Stimulated activated effector memory CD8-positive, alpha-beta T cell treated with anti-CD3 and anti-CD28 coated beads, Interleukin-12 subunit alpha, Interleukin-12 subunit beta, amount 100 ng/mL, for 72 hours (primary cell): ENCODE data around the gene ZSWIM4.
"Not testable (repeated sequence)": the region's sequence is repeated elsewhere in the genome, so short reads cannot be mapped to it uniquely, and the experiment has no call there.

Source experiments
- ATAC-seq: fragments of 150-1000 bp; cut with Tn5 transposase; 2 replicates; pipeline ENCODE4 v1.10.0; 2021
- DNase-seq, 2 donors: peaks; one replicate each; pipeline ENCODE4 v3.0.0; 2021 to 2022; ENCODE audit warnings: low spot score in 2 of 2
- H3K27ac Mint-ChIP-seq: one replicate; pipeline ENCODE4 v1.8.0; 2022; ENCODE audit warnings: mild to moderate bottlenecking, mixed read lengths
- H3K36me3 Mint-ChIP-seq: one replicate; pipeline ENCODE4 v1.8.0; 2022; ENCODE audit warnings: mild to moderate bottlenecking, mixed read lengths
- H3K4me1 Mint-ChIP-seq: one replicate; pipeline ENCODE4 v1.8.0; 2022; ENCODE audit warnings: mixed read lengths
- H3K4me3 Mint-ChIP-seq: one replicate; pipeline ENCODE4 v1.8.0; 2022; ENCODE audit warnings: mild to moderate bottlenecking, mixed read lengths
- H3K9me3 Mint-ChIP-seq: one replicate; pipeline ENCODE4 v1.8.0; 2022; ENCODE audit warnings: mixed read lengths

Gene ZSWIM4

DNA sequence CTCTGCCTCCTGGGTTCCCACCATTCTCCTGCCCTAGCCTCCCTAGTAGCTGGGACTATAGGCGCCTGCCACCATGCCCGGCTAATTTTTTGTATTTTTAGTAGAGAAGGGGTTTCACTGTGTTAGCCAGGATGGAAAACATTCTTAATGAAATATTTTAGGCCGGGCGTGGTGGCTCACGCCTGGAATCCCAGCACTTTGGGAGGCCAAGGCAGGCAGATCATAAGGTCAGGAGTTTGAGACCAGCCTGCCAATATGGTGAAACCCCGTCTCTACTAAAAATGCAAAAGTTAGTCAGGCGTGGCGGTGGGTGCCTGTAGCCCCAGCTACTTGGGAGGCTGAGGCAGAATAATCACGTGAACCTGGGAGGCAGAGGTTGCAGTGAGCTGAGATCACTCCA, 1.9 kb upstream of the ZSWIM4 start:
- Mint-ChIP-seq H3K4me3 (peak overlapping the region; percentile 99), H3K4me1 (peaks cover 41% of the 10 kb centered on the region), H3K36me3 (peaks cover 11% of the 10 kb centered on the region)
- ATAC-seq, H3K9me3 Mint-ChIP-seq, H3K27ac Mint-ChIP-seq, DNase-seq: not testable (repeated sequence)

DNA sequence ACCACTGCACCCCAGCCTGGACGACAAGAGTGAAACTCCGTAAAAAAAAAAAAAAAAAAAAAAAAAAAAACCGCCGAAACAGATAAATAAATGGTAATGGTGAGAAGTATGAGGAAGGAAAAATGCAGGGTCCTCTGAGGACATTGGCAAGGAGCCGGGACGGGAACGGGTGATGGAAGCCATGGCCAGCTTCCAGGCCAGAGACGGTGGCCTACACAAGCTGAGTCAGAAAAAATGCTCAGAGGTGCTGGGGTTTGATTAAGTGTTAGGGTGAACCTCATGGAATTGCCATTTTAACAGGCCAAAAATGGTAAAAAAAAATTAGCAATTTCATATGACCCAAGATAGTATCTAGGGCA, 866 bp upstream of the ZSWIM4 start:
- DNase-seq = no peak

DNA sequence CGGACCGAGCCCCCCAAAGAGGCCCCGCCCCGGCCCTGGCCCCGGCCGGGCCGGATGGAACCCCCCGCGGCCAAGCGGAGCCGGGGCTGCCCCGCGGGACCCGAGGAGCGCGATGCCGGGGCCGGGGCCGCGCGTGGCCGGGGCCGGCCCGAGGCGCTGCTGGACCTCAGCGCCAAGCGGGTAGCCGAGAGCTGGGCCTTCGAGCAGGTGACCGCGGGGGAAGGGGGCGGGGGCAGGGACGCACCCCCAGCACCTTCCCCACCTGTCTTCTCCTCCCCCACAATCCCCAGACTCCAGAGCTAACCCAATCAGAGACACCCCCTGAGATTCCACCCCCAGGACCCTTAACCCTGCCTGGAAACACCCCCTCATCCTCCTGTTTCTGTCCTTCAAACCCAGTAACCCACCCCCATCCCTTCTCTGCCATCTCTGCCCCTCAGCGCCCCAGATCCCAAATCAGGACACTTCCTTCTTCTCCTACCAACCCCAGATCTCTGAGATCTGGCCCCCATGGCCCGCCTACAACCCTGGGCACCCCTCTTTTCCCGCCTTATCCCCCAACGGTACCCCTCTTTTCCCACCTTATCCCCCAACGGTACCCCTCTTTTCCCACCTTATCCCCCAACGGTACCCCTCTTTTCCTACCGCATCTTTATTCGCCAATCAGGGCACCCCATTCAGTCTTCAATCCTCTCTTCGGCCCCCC, 505 bp downstream of the ZSWIM4 start:
- ATAC-seq = peak; percentile 48
- DNase-seq = no peak
- Mint-ChIP-seq H3K4me3 (peak overlapping the region; percentile 99), H3K36me3 (peaks cover 4% of the 10 kb centered on the region), H3K9me3 (no peaks in the 10 kb centered on the region), H3K4me1 (peaks cover 28% of the 10 kb centered on the region), H3K27ac (peak overlapping the region; percentile 94)

More for the DNA sequence above, 866 bp upstream of the ZSWIM4 start:
- peak overlapping the region; percentile 94 for H3K27ac Mint-ChIP-seq
- H3K36me3 Mint-ChIP-seq = peaks cover 11% of the 10 kb centered on the region
- H3K4me3 Mint-ChIP-seq = peak overlapping the region; percentile 99
- peaks cover 33% of the 10 kb centered on the region for H3K4me1 Mint-ChIP-seq
- ATAC-seq = no peak
- H3K9me3 Mint-ChIP-seq = no peaks in the 10 kb centered on the region

DNA sequence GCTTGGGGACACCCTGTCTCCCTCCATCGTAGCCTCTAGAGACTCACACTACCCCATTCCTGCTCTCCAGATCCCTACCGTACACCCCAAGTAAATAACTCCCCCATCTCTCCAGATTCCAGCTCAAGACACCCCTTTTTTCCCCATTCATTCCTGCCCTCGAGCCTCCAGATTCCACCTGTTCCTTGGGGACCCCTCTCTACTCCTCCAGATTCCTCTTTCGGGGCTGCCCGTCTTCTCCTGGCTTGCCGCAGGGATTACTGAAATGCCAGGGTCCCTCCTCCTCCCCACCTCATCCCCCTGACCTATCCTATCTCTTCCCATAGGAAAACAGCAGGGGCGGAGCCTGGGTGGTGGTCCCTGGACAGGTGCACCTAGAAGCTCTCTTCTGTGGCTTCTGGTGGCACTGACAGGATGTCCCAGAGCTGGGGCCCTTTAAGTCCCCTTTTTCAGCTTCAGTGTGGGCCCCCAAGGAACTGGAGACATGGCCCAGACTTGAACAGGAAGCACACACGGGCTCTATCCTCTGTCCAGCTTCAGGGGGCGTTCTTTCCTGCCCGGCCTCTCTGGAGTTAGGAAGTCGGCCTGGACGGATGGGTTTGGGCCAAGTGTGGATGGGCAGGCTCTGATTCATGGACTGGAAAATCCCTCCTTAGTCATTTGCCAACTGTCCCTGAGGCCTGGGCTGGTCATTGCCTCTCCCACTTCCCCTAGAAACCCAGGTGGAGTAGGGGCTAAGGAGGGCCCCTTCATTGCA, 1.2 kb downstream of the ZSWIM4 start:
- Mint-ChIP-seq H3K9me3 (no peaks in the 10 kb centered on the region), H3K27ac (peak overlapping the region; percentile 94), H3K36me3 (peaks cover 4% of the 10 kb centered on the region), H3K4me1 (peaks cover 35% of the 10 kb centered on the region), H3K4me3 (peak overlapping the region; percentile 99)
- DNase-seq (no peak), ATAC-seq (no peak)

DNA sequence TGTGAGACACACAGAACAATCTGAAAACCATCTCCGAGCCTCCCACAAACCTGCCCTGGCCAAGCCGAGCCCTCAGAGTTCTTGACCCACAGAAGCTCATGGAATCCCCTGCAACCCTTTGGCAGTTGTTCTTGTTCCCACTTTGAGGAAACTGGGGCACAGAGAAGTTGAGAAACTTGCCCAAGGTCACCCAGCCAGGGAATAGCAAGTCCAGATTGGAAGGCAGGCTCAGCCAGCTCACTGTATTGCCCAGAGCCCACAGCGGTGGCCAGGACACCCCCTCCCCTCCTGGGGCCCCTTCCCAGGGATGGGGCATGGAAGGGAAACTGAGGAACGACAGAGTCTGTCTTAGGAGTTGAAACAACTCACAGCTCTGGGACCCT, 1.8 kb downstream of the ZSWIM4 start:
- Mint-ChIP-seq H3K4me3 (peak overlapping the region; percentile 99), H3K27ac (peak overlapping the region; percentile 94), H3K36me3 (peaks cover 4% of the 10 kb centered on the region), H3K4me1 (peaks cover 35% of the 10 kb centered on the region), H3K9me3 (no peaks in the 10 kb centered on the region)
- ATAC-seq (no peak), DNase-seq (no peak)

DNA sequence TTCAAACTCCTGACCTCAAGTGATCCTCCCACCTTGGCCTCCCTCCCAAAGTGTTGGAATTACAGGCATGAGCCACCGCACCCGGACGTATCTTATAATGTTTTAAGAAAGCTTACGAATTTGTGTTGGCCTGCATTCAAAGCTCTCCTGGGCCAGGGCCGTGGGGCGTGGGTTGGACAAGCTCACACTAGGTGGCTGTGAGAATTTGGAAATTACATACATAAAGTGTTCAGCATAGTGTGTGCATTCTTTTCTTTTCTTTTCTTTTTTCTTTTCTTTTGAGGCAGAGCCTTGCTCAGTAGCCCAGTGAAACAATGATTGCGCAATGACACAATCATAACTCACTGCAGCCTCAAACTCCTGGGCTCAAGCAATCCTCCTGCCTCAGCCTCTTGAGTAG, 2.6 kb downstream of the ZSWIM4 start:
- Mint-ChIP-seq H3K27ac (no peak overlapping the region), H3K9me3 (no peaks in the 10 kb centered on the region), H3K36me3 (peaks cover 4% of the 10 kb centered on the region)

DNA sequence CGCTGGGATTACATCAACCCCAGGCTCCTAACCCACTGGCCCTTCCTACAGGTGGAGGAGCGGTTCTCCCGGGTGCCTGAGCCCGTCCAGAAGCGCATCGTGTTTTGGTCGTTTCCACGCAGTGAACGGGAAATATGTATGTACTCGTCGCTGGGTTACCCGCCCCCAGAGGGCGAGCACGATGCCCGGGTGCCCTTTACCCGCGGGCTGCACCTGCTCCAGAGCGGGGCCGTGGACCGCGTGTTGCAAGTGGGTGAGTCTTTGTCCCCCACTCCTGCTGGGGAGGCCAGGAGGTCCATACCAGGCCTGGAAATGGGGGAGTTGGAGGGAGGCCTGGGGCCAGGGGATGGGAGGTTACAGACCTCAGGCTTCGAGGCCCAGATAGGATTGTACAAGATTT, 4.4 kb downstream of the ZSWIM4 start:
- H3K36me3 Mint-ChIP-seq = peaks cover 4% of the 10 kb centered on the region
- peaks cover 29% of the 10 kb centered on the region for H3K4me1 Mint-ChIP-seq
- H3K9me3 Mint-ChIP-seq = no peaks in the 10 kb centered on the region
- no peak overlapping the region for H3K4me3 Mint-ChIP-seq
- ATAC-seq (no peak), DNase-seq (no peak)
- H3K27ac Mint-ChIP-seq = no peak overlapping the region

More for the DNA sequence above, 2.6 kb downstream of the ZSWIM4 start:
- no peak overlapping the region for H3K4me3 Mint-ChIP-seq
- peaks cover 35% of the 10 kb centered on the region for H3K4me1 Mint-ChIP-seq
- ATAC-seq = no peak
- no peak for DNase-seq

DNA sequence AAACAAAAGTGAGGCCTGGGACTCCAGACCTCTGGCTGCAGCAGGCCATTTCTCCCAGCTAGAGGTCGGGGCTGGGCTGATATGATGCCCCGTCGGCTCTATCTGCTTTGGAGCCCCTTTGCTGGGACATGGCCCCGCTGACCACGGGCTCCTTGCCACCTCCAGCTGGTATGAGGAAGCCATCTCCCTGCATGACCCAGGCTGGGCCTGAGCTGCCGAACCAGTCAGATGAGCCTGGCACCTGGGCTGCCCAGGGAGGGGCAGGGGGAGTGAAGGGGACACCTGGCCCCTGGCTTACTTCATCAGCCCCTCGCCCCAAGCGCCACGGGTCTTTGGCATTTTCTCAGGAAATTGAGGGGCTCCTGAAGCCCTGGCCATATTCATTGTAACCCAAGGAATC, 7.8 kb downstream of the ZSWIM4 start:
- ATAC-seq (no peak), DNase-seq (no peak)
- H3K4me3 Mint-ChIP-seq = no peak overlapping the region
- no peaks in the 10 kb centered on the region for H3K36me3 Mint-ChIP-seq
- H3K27ac Mint-ChIP-seq = no peak overlapping the region
- H3K4me1 Mint-ChIP-seq = peaks cover 17% of the 10 kb centered on the region
- no peaks in the 10 kb centered on the region for H3K9me3 Mint-ChIP-seq

DNA sequence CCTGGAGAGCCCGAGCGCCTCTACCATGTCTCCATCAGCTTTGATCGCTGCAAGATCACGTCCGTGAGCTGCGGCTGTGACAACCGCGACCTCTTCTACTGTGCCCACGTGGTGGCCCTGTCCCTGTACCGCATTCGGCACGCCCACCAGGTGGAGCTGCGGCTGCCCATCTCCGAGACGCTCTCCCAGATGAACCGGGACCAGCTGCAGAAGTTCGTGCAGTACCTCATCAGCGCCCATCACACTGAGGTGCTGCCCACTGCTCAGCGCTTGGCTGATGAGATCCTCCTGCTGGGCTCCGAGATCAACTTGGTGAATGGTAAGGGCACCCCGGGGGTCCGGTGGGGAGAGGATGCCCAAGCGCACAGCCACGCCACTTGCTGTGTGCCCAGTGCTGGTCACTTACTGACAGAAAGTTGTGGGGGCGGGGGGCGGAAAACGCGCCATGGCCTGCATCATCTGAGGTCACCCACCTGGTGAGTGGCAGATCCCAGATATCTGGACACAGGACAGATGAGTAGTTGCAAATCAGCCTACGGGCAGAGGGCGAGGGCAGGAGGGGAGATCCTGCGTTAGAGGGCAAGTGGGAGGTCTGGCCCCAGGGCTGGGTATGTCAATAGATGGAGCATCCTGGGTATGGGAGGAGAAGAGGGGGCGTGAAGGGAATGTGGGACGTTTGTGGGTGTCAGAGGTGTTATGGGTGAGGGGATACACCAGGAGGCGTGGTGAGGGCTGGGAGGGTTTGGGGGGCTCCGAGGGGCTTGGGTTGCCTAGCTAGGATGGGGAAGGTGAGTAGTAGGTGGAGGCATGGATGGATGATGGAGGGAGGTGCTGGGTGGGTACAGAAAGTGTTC, 9.8 kb downstream of the ZSWIM4 start:
- no peak for DNase-seq

DNA sequence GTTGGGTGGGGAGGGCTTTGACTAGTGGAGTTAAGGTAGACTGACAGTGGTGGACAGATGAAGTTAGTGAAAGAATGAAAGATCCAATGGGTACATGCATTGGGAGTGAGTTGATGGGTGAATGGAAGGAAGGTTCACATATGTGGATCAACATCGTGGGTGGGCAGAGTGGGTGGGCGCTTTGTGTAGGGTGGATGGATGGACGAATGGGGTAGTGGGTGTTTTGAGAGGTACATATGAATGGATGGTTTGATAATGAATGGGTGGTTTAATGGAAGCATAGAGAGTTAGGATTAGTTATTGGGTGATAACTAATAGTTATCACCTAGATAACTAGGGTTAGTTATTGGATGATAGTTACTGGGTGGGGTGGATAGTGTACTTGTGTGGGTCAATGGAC, 11.5 kb downstream of the ZSWIM4 start:
- no peaks in the 10 kb centered on the region for H3K9me3 Mint-ChIP-seq
- peaks cover 23% of the 10 kb centered on the region for H3K36me3 Mint-ChIP-seq
- H3K27ac Mint-ChIP-seq = no peak overlapping the region
- ATAC-seq = no peak
- no peak overlapping the region for H3K4me3 Mint-ChIP-seq
- DNase-seq = no peak
- H3K4me1 Mint-ChIP-seq = peaks cover 6% of the 10 kb centered on the region

More for the DNA sequence above, 9.8 kb downstream of the ZSWIM4 start:
- no peak overlapping the region for H3K27ac Mint-ChIP-seq
- H3K4me3 Mint-ChIP-seq = no peak overlapping the region
- H3K4me1 Mint-ChIP-seq = peaks cover 17% of the 10 kb centered on the region
- ATAC-seq = no peak
- peaks cover 10% of the 10 kb centered on the region for H3K36me3 Mint-ChIP-seq
- H3K9me3 Mint-ChIP-seq = no peaks in the 10 kb centered on the region

DNA sequence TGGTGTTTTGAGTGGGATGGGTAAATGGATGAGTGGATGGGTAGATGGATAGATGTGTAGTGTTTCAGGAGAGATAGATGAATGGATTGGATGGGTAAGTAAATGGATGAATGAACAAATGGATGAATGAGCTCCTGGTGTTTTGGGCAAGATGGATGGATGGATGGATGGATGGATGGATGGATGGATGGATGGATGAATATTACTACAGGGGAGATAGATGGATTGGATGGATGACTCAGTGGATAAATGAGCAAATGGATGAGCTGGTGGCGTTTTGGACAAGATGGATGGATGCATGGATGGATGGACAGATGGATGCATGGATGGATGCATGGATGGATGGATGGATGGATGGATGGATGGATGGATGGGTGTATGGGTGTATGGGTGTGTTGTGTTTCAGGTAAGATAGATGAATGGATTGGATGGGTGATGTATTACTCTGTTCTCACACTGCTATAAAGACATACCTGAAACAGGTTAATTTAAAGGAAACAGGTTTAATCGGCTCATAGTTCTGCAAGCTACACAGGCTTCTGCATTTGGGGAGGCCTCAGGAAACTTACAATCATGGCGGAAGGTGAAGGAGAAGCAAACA, 12.3 kb downstream of the ZSWIM4 start:
- ATAC-seq = no peak
- no peaks in the 10 kb centered on the region for H3K9me3 Mint-ChIP-seq
- DNase-seq = no peak
- peaks cover 6% of the 10 kb centered on the region for H3K4me1 Mint-ChIP-seq
- H3K36me3 Mint-ChIP-seq = peaks cover 31% of the 10 kb centered on the region
- H3K27ac Mint-ChIP-seq = no peak overlapping the region
- no peak overlapping the region for H3K4me3 Mint-ChIP-seq

DNA sequence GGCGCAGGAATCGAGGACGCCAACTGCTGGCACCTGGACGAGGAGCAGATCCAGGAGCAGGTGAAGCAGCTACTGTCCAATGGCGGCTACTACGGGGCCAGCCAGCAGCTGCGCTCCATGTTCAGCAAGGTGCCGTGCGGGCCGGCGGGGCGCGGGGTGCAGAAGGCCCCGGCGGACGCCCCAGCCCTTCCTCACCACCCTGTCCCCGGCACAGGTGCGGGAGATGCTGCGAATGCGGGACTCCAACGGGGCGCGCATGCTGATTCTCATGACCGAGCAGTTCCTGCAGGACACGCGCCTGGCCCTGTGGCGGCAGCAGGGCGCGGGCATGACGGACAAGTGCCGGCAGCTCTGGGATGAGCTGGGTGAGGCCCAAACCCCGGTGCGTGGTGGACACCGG, 13.6 kb downstream of the ZSWIM4 start:
- Mint-ChIP-seq H3K9me3 (no peaks in the 10 kb centered on the region), H3K4me1 (peaks cover 13% of the 10 kb centered on the region), H3K27ac (no peak overlapping the region), H3K36me3 (peaks cover 43% of the 10 kb centered on the region), H3K4me3 (no peak overlapping the region)
- DNase-seq (no peak), ATAC-seq (no peak)

DNA sequence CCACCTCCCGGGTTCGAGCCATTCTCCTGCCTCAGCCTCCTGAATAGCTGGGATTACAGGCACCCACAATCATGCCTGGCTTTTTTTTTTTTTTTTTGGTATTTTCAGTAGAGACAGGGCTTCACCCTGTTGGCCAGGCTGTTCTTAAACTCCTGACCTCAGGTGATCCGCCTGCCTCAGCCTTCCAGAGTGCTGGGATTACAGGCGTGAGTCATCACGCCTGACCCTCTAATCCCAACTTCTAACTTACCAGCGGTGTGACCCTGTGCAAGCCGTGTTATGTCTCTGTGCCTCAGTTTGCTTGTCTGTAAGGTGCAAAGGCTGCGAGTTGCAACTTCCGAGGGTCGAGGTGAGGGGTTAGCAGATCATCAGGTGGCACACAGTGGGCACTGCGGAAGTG, 17.3 kb downstream of the ZSWIM4 start:
- ATAC-seq (no peak), DNase-seq (no peak)
- Mint-ChIP-seq H3K4me3 (no peak overlapping the region), H3K9me3 (no peaks in the 10 kb centered on the region), H3K4me1 (peaks cover 26% of the 10 kb centered on the region), H3K27ac (no peak overlapping the region), H3K36me3 (peaks cover 45% of the 10 kb centered on the region)

DNA sequence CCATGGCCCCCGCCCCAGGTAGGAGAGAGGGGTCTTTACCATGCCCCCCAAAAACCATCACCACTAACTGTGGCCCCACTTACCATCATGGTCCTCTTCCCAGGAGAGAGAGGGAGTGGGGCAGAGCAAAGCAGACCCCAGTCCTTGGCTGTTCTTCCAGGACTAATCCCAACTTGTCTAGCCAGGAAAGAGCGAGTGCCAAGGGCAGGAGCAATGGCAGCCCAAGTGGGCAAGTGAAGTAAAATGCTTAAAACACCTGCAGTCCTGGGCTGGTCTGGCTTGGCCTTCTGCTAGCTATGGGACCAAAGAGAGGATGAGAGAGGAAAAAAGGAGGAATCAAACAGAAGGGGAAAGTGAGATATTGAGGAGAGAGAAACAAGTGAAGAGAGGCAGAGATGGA, 17.9 kb downstream of the ZSWIM4 start:
- no peak for DNase-seq
- ATAC-seq = no peak
- no peak overlapping the region for H3K27ac Mint-ChIP-seq
- peaks cover 26% of the 10 kb centered on the region for H3K4me1 Mint-ChIP-seq
- no peaks in the 10 kb centered on the region for H3K9me3 Mint-ChIP-seq
- H3K36me3 Mint-ChIP-seq = peaks cover 48% of the 10 kb centered on the region
- H3K4me3 Mint-ChIP-seq = no peak overlapping the region

DNA sequence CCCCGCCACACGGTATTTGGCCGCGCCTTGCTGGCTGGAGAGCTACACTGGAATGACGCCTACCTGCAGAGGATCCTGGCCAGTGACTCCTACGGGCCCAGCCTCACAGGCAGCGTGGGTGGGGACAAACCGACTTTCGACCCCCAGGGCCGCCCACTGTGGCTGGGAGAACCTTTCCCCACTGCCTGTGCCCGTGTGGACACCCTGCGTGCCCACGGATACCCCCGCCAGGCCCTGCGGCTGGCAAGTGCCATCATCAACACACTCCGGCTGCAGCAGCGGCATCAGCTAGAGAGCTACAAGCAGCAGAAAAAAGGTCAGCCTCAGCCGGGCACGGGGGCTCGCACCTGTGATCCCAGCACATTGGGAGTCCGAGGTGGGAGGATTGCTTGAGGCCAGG, 19.3 kb downstream of the ZSWIM4 start:
- ATAC-seq = no peak
- Mint-ChIP-seq H3K4me1 (peaks cover 26% of the 10 kb centered on the region), H3K36me3 (peaks cover 43% of the 10 kb centered on the region), H3K27ac (no peak overlapping the region), H3K9me3 (no peaks in the 10 kb centered on the region), H3K4me3 (no peak overlapping the region)
- DNase-seq = no peak
